ENCODE data around the gene GRIK4.

The GRIK4 gene

GRCh38 chr11:120509346-120510053, 2.0 kb upstream of the GRIK4 start:
- no peak for DNase-seq

GRCh38 chr11:120510406-120511115, 987 bp upstream of the GRIK4 start:
- no peak for DNase-seq

- DNase-seq: peak; percentile 58
Measured at GRCh38 chr11:120511820-120512738, 531 bp downstream of the GRIK4 start.

GRCh38 chr11:120512739-120513435, 1.3 kb downstream of the GRIK4 start:
- DNase-seq: peak; percentile 71

- DNase-seq: no peak
Measured at GRCh38 chr11:120513436-120514315, 2.1 kb downstream of the GRIK4 start.

- DNase-seq: no peak
Measured at GRCh38 chr11:120514541-120515121, 3.1 kb downstream of the GRIK4 start.

GRCh38 chr11:120515186-120515723, 3.7 kb downstream of the GRIK4 start:
- DNase-seq: no peak

- DNase-seq: no peak
Measured at GRCh38 chr11:120516461-120517389, 5.2 kb downstream of the GRIK4 start.

GRCh38 chr11:120517390-120517761, 5.8 kb downstream of the GRIK4 start:
- no peak for DNase-seq

- no peak for DNase-seq
Measured at GRCh38 chr11:120517801-120518291, 6.3 kb downstream of the GRIK4 start.

- no peak for DNase-seq
Measured at GRCh38 chr11:120518356-120518755, 6.8 kb downstream of the GRIK4 start.

GRCh38 chr11:120519474-120519873, 7.9 kb downstream of the GRIK4 start:
- DNase-seq: no peak

- DNase-seq: no peak
Measured at GRCh38 chr11:120520091-120520822, 8.7 kb downstream of the GRIK4 start.

GRCh38 chr11:120521176-120521575, 9.6 kb downstream of the GRIK4 start:
- no peak for DNase-seq

- DNase-seq: no peak
Measured at GRCh38 chr11:120522021-120522420, 10.5 kb downstream of the GRIK4 start.

GRCh38 chr11:120522736-120523135, 11.2 kb downstream of the GRIK4 start:
- DNase-seq: no peak

GRCh38 chr11:120523196-120523595, 11.6 kb downstream of the GRIK4 start:
- no peak for DNase-seq

GRCh38 chr11:120524536-120525085, 13.1 kb downstream of the GRIK4 start:
- no peak for DNase-seq

Measured in NCI-H526 treated with DMSO at 0.1 percent for 48 hours (cell line).